A673 (cell line): Measurements from ENCODE around the gene PLA2G4C.

Experiments
- CTCF ChIP-seq: fragments of 300-800, 200-600 bp; sonication (generic); conservative IDR thresholded peaks from 2 replicates; pipeline ENCODE4 v1.5.1; 2017; ENCODE audit warnings: low read depth, mild to moderate bottlenecking, antibody characterized with exemption, low read length, moderate library complexity, mixed read lengths
- EZH2 ChIP-seq: fragments of 200-600 bp; sonication (generic); IDR thresholded peaks from 2 replicates; pipeline ENCODE4 v1.6.1; 2017; ENCODE audit warnings: borderline replicate concordance, low read depth, mild to moderate bottlenecking, mixed read lengths, antibody characterized with exemption, low read length; ENCODE audit not compliant: poor library complexity, severe bottlenecking

- TF ChIP-seq EZH2 (no peak), CTCF (no peak)
Measured at GRCh38 chr19:48043675-48044258, 66.8 kb downstream of the PLA2G4C start, which contains the start of gene CABP5.
